ENCODE measurements around the gene PSMC4.

The PSMC4 gene

GRCh38 chr19:39928357-39928725 is 42.6 kb upstream of the PSMC4 start:
- TF ChIP-seq, protein P1, sequence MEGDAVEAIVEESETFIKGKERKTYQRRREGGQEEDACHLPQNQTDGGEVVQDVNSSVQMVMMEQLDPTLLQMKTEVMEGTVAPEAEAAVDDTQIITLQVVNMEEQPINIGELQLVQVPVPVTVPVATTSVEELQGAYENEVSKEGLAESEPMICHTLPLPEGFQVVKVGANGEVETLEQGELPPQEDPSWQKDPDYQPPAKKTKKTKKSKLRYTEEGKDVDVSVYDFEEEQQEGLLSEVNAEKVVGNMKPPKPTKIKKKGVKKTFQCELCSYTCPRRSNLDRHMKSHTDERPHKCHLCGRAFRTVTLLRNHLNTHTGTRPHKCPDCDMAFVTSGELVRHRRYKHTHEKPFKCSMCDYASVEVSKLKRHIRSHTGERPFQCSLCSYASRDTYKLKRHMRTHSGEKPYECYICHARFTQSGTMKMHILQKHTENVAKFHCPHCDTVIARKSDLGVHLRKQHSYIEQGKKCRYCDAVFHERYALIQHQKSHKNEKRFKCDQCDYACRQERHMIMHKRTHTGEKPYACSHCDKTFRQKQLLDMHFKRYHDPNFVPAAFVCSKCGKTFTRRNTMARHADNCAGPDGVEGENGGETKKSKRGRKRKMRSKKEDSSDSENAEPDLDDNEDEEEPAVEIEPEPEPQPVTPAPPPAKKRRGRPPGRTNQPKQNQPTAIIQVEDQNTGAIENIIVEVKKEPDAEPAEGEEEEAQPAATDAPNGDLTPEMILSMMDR (IDR thresholded peaks at IDR 0.05; ENCODE audit: extremely low read depth, missing control alignments) = no peak
- no peak for DNase-seq (ENCODE audit: low spot score)

GRCh38 chr19:39929750-39930149 is 41.2 kb upstream of the PSMC4 start:
- no peak for DNase-seq (ENCODE audit: low spot score)
- TF ChIP-seq, protein P1 (IDR thresholded peaks at IDR 0.05; ENCODE audit: extremely low read depth, missing control alignments) = no peak

DNA sequence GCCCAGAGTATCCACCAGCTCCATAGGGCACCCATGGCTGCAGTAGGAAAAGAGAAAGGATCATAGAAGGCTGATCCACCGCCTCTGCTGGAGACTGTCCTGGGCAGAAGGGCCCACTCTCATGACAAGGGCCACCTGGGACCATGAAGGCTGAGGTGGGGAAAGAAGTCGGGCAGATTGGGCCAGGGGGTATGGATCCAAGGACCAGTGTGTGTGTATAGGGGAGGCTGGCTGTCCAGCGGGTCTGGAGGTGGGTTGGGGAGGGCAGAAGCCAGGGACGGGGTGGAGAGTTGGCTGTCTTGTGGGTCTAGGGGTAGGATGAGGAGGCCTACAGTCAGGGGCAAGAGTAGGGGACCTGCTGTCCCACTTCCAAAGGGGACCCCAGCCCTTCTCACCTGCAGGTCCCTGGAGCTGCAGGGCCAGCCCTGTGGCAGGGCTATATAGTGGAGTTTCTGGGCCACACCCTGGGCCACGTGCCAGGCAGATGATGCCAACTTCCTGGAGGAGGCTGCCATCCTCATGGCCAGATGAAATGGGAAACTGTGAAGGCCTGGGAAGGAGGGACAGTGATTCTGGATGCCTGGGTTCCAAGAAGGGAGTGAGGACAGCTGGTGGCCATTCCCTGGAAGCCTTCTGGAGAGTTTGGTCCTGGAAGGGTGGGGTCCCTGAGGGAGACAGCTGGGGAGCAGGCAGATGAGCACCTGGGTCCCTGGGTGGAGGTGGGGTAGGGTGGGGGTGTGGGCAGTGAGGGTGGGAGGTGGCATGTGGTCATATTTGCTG is 36.2 kb upstream of the PSMC4 start, which contains the start of gene FCGBP:
Gene FCGBP (minus strand): TSS at position 51 of the 780 bp plus-strand sequence.
- TF ChIP-seq, protein P1 (IDR thresholded peaks at IDR 0.05; ENCODE audit: extremely low read depth, missing control alignments) = no peak
- DNase-seq (ENCODE audit: low spot score) = no peak

GRCh38 chr19:39935364-39935661 is 35.7 kb upstream of the PSMC4 start:
- TF ChIP-seq, protein P1 (IDR thresholded peaks at IDR 0.05; ENCODE audit: extremely low read depth, missing control alignments) = no peak
- DNase-seq (ENCODE audit: low spot score) = no peak

DNA sequence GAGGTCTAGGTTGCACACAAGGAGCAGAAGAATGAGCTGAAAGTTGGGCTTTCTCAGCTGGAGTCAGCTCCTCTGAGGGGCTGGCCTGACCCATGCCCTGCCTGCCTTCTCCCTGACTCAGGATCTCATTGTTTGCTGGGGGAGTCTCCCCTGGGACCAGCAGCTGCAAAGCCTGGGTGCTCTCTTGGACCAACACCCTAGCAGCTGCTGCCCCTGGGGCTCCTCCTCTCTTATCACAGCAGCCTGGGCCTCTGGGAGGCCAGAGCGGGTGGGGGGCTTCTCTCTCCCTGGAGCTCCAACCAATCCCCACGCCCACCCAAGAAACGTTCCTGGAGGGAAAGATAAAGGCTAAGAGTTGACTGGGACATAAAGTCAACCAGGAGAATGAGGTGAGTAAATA is 34.9 kb upstream of the PSMC4 start:
- no peak for DNase-seq (ENCODE audit: low spot score)
- TF ChIP-seq, protein P1 (IDR thresholded peaks at IDR 0.05; ENCODE audit: extremely low read depth, missing control alignments) = no peak

GRCh38 chr19:39936622-39937021 is 34.3 kb upstream of the PSMC4 start:
- DNase-seq (ENCODE audit: low spot score) = no peak
- TF ChIP-seq, protein P1 (IDR thresholded peaks at IDR 0.05; ENCODE audit: extremely low read depth, missing control alignments) = no peak

GRCh38 chr19:39937094-39937720 is 33.8 kb upstream of the PSMC4 start:
- peak; percentile 73 for DNase-seq (ENCODE audit: low spot score)
- TF ChIP-seq, protein P1 (IDR thresholded peaks at IDR 0.05; ENCODE audit: extremely low read depth, missing control alignments) = no peak

Measured in GM20000 (cell line).